ENCODE measurements around the gene PLCG1.

- TF ChIP-seq, protein P1, sequence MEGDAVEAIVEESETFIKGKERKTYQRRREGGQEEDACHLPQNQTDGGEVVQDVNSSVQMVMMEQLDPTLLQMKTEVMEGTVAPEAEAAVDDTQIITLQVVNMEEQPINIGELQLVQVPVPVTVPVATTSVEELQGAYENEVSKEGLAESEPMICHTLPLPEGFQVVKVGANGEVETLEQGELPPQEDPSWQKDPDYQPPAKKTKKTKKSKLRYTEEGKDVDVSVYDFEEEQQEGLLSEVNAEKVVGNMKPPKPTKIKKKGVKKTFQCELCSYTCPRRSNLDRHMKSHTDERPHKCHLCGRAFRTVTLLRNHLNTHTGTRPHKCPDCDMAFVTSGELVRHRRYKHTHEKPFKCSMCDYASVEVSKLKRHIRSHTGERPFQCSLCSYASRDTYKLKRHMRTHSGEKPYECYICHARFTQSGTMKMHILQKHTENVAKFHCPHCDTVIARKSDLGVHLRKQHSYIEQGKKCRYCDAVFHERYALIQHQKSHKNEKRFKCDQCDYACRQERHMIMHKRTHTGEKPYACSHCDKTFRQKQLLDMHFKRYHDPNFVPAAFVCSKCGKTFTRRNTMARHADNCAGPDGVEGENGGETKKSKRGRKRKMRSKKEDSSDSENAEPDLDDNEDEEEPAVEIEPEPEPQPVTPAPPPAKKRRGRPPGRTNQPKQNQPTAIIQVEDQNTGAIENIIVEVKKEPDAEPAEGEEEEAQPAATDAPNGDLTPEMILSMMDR (IDR thresholded peaks at IDR 0.05; ENCODE audit: insufficient read depth, low read length, poor library complexity, severe bottlenecking) = no peak
- TF ChIP-seq EZH2phosphoT487 (conservative IDR thresholded peaks at IDR 0.05; ENCODE audit: low read length) = no peak
Measured at GRCh38 chr20:41224281-41224680, 86.9 kb downstream of the PLCG1 start.

Data from SU-DHL-6 (cell line).